Neural progenitor cell (in vitro differentiated cells): ENCODE results near the gene CELSR2. TPM values are rescaled to one million over a fixed set of nuclear protein-coding genes. Genes with fewer than 3 reads are reported as not detected.

Experiments
- DNase-seq: peaks from one replicate; pipeline ENCODE4 v3.0.0-alpha.2; 2016; ENCODE audit warnings: low spot score
- H2AFZ ChIP-seq: fragments of 200-600 bp; sonication (generic); replicated peaks from 2 replicates; pipeline ENCODE4 v1.6.1; 2016; ENCODE audit warnings: antibody characterized with exemption
- H3F3A ChIP-seq: fragments of 200-600 bp; sonication (generic); 2 replicates; pipeline ENCODE4 v1.6.1; 2016; ENCODE audit warnings: antibody characterized with exemption, low read depth
- H3K27ac ChIP-seq: fragments of 200-600 bp; sonication (generic); 2 replicates; pipeline ENCODE4 v1.5.1; 2016; ENCODE audit warnings: mild to moderate bottlenecking
- H3K27me3 ChIP-seq: fragments of 200-600 bp; sonication (generic); 2 replicates; pipeline ENCODE4 v1.6.1; 2016; ENCODE audit warnings: mild to moderate bottlenecking, moderate library complexity
- H3K36me3 ChIP-seq: fragments of 200-600 bp; sonication (generic); 2 replicates; pipeline ENCODE4 v1.5.1; 2016
- H3K4me1 ChIP-seq: fragments of 200-600 bp; sonication (generic); 2 replicates; pipeline ENCODE4 v1.6.1; 2016; ENCODE audit warnings: mixed run types
- H3K4me2 ChIP-seq: fragments of 200-600 bp; sonication (generic); 2 replicates; pipeline ENCODE4 v1.6.1; 2016
- H3K4me3 ChIP-seq: fragments of 200-600 bp; sonication (generic); 2 replicates; pipeline ENCODE4 v1.5.1; 2016
- H3K79me2 ChIP-seq: fragments of 200-600 bp; sonication (generic); 2 replicates; pipeline ENCODE4 v1.6.1; 2016; ENCODE audit warnings: low read depth
- H3K9ac ChIP-seq: fragments of 200-600 bp; sonication (generic); 2 replicates; pipeline ENCODE4 v1.6.1; 2016
- H3K9me3 ChIP-seq: fragments of 200-600 bp; sonication (generic); 2 replicates; pipeline ENCODE4 v1.5.1; 2016; ENCODE audit warnings: low read depth
- H4K20me1 ChIP-seq: fragments of 200-600 bp; sonication (generic); 2 replicates; pipeline ENCODE4 v1.6.1; 2016; ENCODE audit warnings: low read depth
- H3K27ac Mint-ChIP-seq: 3 replicates; pipeline ENCODE4 v1.8.0; 2021; ENCODE audit warnings: mixed read lengths
- H3K27me3 Mint-ChIP-seq: 2 replicates; pipeline ENCODE4 v1.8.0; 2022; ENCODE audit warnings: low read depth, mild to moderate bottlenecking, inconsistent platforms, moderate library complexity, mixed read lengths; ENCODE audit not compliant: insufficient read depth
- H3K36me3 Mint-ChIP-seq: 3 replicates; pipeline ENCODE4 v1.8.0; 2021; ENCODE audit warnings: mixed read lengths
- H3K4me1 Mint-ChIP-seq: 3 replicates; pipeline ENCODE4 v1.8.0; 2021; ENCODE audit warnings: mixed read lengths
- H3K4me3 Mint-ChIP-seq: 3 replicates; pipeline ENCODE4 v1.8.0; 2021; ENCODE audit warnings: mild to moderate bottlenecking, moderate library complexity, mixed read lengths
- H3K9me3 Mint-ChIP-seq: 3 replicates; pipeline ENCODE4 v1.8.0; 2020; ENCODE audit warnings: mixed read lengths
- EZH2 ChIP-seq: fragments of 200-600 bp; sonication (generic); IDR thresholded peaks from 2 replicates; pipeline ENCODE4 v1.6.1; 2017; ENCODE audit warnings: antibody characterized with exemption, mild to moderate bottlenecking, moderate library complexity
- EZH2phosphoT487 ChIP-seq: fragments of 200-600 bp; sonication (generic); IDR thresholded peaks from 2 replicates; pipeline ENCODE4 v1.6.1; 2017; ENCODE audit warnings: antibody characterized with exemption
- total RNA-seq: library from RNA; depleted of rRNA; stranded (reverse); fragments of >200 nt; gene quantifications from 2 replicates; pipeline ENCODE4 v1.2.3, GENCODE V29; 2015; ENCODE audit warnings: low replicate concordance
- TF ChIP-seq, protein P1 (sequence below): fragments of 200-600 bp; sonication (generic); IDR thresholded peaks from 2 replicates; pipeline ENCODE4 v1.5.1; 2017; ENCODE audit warnings: antibody characterized with exemption, mild to moderate bottlenecking

Gene CELSR2
- total RNA-seq, 1 donor from 2014 or later, result 11.1 TPM

DNA sequence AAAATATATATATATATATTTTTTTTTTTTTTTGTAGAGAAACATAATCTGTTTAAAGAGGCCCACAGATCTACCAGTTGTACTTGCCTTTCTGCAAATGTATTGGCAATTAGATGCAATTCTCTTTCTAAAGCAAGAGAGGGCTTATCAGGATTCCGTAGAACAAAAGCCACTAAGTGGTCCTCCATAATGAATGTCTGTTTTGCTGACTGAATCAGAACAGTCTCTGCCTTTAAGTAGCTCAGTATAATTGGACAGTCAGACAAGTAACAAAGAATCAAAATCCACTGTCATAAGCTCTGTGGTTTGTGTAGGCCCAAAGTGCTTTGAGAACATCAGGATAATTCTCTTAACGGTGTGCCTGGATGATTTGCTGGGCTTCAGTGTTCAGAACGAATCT, 18.3 kb upstream of the CELSR2 start:
- H2AFZ ChIP-seq, result no peak overlapping the region
- Mint-ChIP-seq H3K9me3 (no peaks in the 10 kb centered on the region), H3K4me3 (peak overlapping the region; percentile 30), H3K36me3 (peaks cover 34% of the 10 kb centered on the region), H3K27me3 (peaks cover 5% of the 10 kb centered on the region), H3K27ac (peak overlapping the region; percentile 92), H3K4me1 (peaks cover 42% of the 10 kb centered on the region)
- H3K4me3 ChIP-seq, result no peak overlapping the region
- no peak for TF ChIP-seq EZH2
- no peak for TF ChIP-seq EZH2phosphoT487
- TF ChIP-seq, protein P1, sequence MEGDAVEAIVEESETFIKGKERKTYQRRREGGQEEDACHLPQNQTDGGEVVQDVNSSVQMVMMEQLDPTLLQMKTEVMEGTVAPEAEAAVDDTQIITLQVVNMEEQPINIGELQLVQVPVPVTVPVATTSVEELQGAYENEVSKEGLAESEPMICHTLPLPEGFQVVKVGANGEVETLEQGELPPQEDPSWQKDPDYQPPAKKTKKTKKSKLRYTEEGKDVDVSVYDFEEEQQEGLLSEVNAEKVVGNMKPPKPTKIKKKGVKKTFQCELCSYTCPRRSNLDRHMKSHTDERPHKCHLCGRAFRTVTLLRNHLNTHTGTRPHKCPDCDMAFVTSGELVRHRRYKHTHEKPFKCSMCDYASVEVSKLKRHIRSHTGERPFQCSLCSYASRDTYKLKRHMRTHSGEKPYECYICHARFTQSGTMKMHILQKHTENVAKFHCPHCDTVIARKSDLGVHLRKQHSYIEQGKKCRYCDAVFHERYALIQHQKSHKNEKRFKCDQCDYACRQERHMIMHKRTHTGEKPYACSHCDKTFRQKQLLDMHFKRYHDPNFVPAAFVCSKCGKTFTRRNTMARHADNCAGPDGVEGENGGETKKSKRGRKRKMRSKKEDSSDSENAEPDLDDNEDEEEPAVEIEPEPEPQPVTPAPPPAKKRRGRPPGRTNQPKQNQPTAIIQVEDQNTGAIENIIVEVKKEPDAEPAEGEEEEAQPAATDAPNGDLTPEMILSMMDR, result no peak
- H3K36me3 ChIP-seq, result peaks cover 4% of the 10 kb centered on the region
- H3K4me2 ChIP-seq, result peak overlapping the region; percentile 76
- peaks cover 18% of the 10 kb centered on the region for H3K79me2 ChIP-seq
- no peak overlapping the region for H3K9ac ChIP-seq
- peaks cover 68% of the 10 kb centered on the region for H3F3A ChIP-seq
- DNase-seq, result no peak
- H4K20me1 ChIP-seq, result peaks cover 4% of the 10 kb centered on the region
- H3K27ac ChIP-seq, result no peak overlapping the region
- peaks cover 42% of the 10 kb centered on the region for H3K4me1 ChIP-seq
- no peaks in the 10 kb centered on the region for H3K9me3 ChIP-seq
- H3K27me3 ChIP-seq, result no peaks in the 10 kb centered on the region

DNA sequence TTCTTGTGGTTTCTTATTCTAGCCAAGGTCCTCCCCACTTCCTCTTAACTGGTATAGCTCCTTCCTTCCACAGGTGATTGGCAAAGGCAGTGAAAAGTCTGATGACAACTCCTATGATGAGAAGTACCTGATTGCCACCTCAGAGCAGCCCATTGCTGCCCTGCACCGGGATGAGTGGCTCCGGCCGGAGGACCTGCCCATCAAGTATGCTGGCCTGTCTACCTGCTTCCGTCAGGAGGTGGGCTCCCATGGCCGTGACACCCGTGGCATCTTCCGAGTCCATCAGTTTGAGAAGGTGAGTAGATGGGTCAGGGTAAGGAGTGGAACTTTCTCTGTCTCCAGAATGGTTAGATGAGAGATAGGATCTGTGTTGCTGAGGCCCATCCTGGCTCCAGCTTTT, 14.2 kb upstream of the CELSR2 start:
- H4K20me1 ChIP-seq, result peaks cover 4% of the 10 kb centered on the region
- Mint-ChIP-seq H3K27me3 (peaks cover 5% of the 10 kb centered on the region), H3K36me3 (peaks cover 53% of the 10 kb centered on the region)

DNA sequence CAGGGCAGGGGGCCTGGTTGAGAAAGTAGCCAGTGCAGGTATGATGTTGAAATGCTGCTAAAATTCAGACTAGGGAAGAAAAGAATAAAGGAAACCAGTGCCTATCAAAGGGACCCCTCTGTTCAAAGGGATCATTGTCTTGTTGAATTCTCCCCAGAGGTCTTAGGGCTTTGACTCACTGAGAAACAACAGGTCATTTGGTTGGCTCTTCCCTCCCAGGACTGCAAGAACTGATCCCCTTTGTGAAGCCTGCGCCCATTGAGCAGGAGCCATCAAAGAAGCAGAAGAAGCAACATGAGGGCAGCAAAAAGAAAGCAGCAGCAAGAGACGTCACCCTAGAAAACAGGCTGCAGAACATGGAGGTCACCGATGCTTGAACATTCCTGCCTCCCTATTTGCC, 11.8 kb upstream of the CELSR2 start:
- peaks cover 9% of the 10 kb centered on the region for H3K27me3 Mint-ChIP-seq
- TF ChIP-seq EZH2phosphoT487 (no peak), EZH2 (no peak)
- TF ChIP-seq, protein P1, result no peak
- no peak overlapping the region for H3K27ac Mint-ChIP-seq
- Histone ChIP-seq H3K27ac (peak overlapping the region; percentile 64), H3K4me3 (no peak overlapping the region), H4K20me1 (no peaks in the 10 kb centered on the region), H3K27me3 (no peaks in the 10 kb centered on the region), H3K4me1 (peaks cover 56% of the 10 kb centered on the region), H3K79me2 (no peaks in the 10 kb centered on the region), H2AFZ (no peak overlapping the region), H3K36me3 (peaks cover 7% of the 10 kb centered on the region), H3F3A (peaks cover 74% of the 10 kb centered on the region), H3K9me3 (no peaks in the 10 kb centered on the region), H3K4me2 (peak overlapping the region; percentile 20), H3K9ac (no peak overlapping the region)
- H3K9me3 Mint-ChIP-seq, result no peaks in the 10 kb centered on the region
- DNase-seq, result peak; percentile 43
- H3K4me3 Mint-ChIP-seq, result no peak overlapping the region
- H3K36me3 Mint-ChIP-seq, result peaks cover 39% of the 10 kb centered on the region
- H3K4me1 Mint-ChIP-seq, result peaks cover 22% of the 10 kb centered on the region

More for the DNA sequence above, 14.2 kb upstream of the CELSR2 start:
- Mint-ChIP-seq H3K9me3 (no peaks in the 10 kb centered on the region), H3K27ac (no peak overlapping the region), H3K4me3 (no peak overlapping the region), H3K4me1 (peaks cover 20% of the 10 kb centered on the region)
- no peaks in the 10 kb centered on the region for H3K27me3 ChIP-seq
- no peak for DNase-seq
- no peaks in the 10 kb centered on the region for H3K9me3 ChIP-seq
- H2AFZ ChIP-seq, result no peak overlapping the region
- peaks cover 7% of the 10 kb centered on the region for H3K36me3 ChIP-seq
- H3K9ac ChIP-seq, result no peak overlapping the region
- peaks cover 71% of the 10 kb centered on the region for H3F3A ChIP-seq
- no peak overlapping the region for H3K27ac ChIP-seq
- H3K79me2 ChIP-seq, result peaks cover 5% of the 10 kb centered on the region
- TF ChIP-seq EZH2 (no peak), EZH2phosphoT487 (no peak)
- TF ChIP-seq, protein P1, result no peak
- no peak overlapping the region for H3K4me2 ChIP-seq
- H3K4me1 ChIP-seq, result peaks cover 52% of the 10 kb centered on the region
- H3K4me3 ChIP-seq, result no peak overlapping the region
